Dermis blood vessel endothelial cell (primary cell): ENCODE results near the gene KIF16B. TPM values are rescaled to one million over a fixed set of nuclear protein-coding genes. Genes with fewer than 3 reads are reported as not detected.
"Not testable (repeated sequence)": the region's sequence is repeated elsewhere in the genome, so short reads cannot be mapped to it uniquely, and the experiment has no call there.

Experiments
- DNase-seq: peaks from one replicate; pipeline ENCODE4 v3.0.0; 2010
- total RNA-seq: library from RNA; depleted of rRNA; stranded (reverse); fragments of >200 nt; gene quantifications from 2 replicates; pipeline ENCODE4 v1.2.3, GENCODE V29; 2014

The KIF16B gene
- total RNA-seq, 1 donor from 2014 or later: 9.7 TPM

DNA sequence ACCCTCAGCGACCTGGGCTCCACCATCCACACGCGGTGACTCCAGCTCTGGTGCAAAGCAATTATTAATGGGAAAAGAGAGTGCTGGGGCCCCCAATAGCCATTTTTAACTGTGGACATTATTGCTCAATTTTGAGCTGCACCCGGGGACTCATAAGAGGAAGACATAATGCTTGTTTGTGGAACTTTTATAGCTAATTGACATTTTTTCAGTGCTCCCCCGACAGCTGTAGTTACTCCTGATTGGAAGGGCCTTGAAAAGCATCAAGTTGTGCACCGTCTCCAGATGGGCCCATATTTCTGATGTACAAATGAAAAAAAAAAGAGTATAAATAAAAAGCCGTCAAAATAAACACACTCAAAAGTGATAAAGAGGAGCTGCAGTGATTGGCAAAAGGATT is 327.0 kb downstream of the KIF16B start:
- no peak for DNase-seq

GRCh38 chr20:16245879-16246278 is 327.4 kb downstream of the KIF16B start:
- no peak for DNase-seq

DNA sequence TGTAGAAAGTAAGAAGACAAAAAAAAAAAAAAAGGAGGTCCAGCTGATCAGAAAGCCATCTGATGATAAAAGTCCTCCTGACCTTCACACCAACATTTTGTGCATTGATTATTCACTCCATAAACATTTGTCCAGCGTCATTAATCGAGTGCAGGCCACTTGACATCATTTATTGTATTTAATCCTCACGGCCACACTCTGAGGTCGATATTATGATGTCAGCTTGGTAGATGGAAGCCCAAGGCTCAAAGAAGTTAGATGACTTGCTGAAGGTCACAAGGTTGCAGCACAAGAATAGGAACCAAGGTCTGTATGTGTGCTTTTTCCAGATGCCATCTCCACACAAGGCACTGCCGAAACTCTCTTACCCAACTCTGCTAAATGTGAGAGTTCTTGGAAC is 328.4 kb downstream of the KIF16B start:
- no peak for DNase-seq

GRCh38 chr20:16243470-16243869 is 329.8 kb downstream of the KIF16B start:
- DNase-seq: no peak

GRCh38 chr20:16241911-16242310 is 331.3 kb downstream of the KIF16B start:
- DNase-seq: no peak

DNA sequence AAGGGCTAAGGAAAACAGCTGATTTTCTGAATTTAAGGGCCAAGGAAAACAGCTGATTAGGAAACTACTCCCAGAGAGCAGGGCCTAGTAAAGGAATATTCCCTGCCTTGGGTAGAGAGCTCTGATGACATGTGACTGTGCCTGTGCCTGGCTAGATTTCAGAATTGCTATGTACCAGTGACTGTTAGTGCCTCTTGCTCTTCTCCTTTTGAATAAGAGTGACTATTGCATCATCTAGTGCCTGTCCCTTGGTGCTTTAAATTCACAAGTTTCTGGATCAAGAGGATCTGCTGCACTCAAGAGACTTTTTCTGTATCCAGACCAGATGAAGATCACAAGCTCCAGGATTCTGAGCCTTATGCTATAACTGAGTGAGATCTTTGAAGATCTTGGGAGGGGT is 332.9 kb downstream of the KIF16B start:
- no peak for DNase-seq

DNA sequence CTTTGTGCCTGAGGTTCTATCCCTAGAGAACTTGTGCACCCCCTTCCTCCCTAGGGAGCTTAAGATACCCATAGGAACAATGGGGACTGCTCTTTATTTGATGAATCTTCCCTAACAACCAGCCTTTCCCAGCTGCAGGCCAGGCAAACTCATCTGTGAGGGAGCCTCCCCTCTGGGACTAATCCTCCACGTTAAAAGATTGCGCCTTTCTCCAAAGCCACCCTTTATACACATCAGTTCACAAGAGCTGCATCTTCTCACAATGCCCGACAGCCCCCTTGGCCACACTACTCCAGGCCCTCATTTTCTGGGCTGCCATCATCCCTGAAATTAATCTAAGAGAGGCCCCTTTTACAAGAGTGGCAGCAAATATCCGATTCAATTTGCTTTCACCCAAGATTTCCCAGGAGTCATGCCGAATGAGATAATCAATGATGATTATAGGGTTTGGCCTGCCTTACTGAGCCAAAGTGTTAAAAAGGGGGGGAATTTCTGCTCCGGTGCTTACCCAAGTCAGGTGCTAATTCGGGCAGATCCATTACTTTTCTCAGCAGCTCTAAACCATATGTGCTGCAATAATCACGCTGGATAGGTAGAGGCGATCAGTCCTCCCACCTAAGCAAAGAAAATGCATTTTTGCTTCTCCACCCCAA is 336.5 kb downstream of the KIF16B start:
- DNase-seq: no peak

DNA sequence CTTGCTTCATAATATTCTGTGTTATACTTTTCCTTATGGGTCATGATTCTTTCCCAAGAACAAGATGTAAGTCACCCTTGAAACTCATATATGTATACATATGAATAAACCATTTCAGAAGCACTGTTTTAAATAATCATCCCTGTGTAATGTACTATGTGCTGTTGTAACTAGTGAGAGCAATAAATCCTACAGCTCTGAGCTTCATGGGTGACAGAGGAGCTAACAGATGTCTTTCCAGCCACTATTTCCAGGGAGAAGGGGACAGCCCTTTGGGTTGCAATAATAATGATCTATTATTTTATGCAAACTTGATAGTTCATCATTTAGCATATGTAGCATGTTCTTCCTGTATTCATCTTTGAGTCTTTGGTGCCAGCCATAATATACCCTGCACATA is 342.8 kb downstream of the KIF16B start:
- DNase-seq: no peak

- no peak for DNase-seq
These were observed 343.4 kb downstream of the KIF16B start for GRCh38 chr20:16229813-16230212.

- DNase-seq: no peak
These were observed 344.5 kb downstream of the KIF16B start for GRCh38 chr20:16228722-16229121.

DNA sequence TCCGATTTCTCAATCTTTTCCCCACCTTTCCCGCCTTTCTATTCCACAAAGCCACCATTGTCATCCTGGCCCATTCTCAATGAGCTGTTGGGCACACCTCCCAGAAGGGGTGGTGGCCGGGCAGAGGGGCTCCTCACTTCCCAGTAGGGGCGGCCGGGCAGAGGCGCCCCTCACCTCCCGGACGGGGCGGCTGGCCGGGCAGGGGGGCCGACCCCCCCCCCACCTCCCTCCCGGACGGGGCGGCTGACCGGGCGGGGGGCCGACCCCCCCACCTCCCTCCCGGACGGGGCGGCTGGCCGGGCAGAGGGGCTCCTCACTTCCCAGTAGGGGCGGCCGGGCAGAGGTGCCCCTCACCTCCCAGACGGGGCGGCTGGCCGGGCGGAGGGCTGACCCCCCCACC is 346.3 kb downstream of the KIF16B start:
- not testable (repeated sequence) for DNase-seq

GRCh38 chr20:16224836-16225235 is 348.4 kb downstream of the KIF16B start:
- DNase-seq: no peak

- DNase-seq: no peak
These were observed 350.3 kb downstream of the KIF16B start for GRCh38 chr20:16222859-16223411.

Other genes with a start within 250 kb of the KIF16B start
- 51.2 and 55.8 TPM in 2 replicates for gene SNRPB2, start 156.6 kb upstream of the KIF16B start, total RNA-seq
- not detected in 2 replicates for gene OTOR, start 174.9 kb upstream of the KIF16B start, total RNA-seq